ENCODE data around the gene CA11. TPM values are rescaled to one million over a fixed set of nuclear protein-coding genes. Genes with fewer than 3 reads are reported as not detected.
A peak's percentile ranks its signal among the peaks of the same experiment; 100 is the strongest.
"Not testable (repeated sequence)": the region's sequence is repeated elsewhere in the genome, so short reads cannot be mapped to it uniquely, and the experiment has no call there.

Gene CA11
- total RNA-seq, 1 donor from 2014 or later: 12.5 TPM

DNA sequence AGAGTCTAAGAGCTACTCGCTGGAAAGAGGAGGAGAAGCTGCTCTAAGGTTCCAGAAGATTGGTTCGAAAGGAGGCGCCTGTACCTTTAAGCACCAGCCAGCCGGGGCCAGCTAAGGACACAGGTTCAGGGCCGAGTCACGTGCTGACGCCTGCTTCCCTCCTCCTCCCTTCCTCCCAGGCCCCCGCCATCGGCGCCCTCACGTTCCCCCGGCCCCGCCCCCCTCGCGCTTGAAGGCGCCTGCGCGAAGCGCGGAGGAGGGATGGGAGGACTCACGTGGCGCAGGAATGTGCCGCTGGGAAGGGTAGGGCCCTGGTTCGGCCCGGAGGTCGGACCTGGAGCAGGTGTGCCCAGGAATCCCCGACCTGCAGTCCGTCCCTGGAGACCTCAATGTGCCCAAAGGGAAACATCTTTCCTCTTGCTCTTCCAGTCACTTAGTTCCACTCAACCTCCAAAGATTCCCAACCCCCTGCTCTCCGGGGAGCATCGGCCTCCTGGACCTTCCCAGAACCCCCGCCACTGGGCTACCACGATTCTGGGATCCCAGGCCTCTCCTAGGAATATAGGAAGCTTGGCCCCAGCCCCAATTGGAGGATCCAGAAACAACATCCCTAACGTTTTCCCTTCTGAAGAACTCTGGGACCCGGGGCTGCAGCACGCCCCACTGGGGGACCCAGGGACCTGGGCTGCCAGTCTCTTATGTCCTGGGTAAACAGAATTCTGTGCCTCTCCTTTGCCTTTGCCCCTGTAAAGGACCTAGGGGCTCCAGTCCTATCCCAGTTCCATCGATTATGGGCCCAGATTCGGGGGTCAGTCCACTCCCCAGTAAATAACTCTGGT, 11.3 kb downstream of the CA11 start:
- peaks cover 6% of the 10 kb centered on the region for H3K36me3 Mint-ChIP-seq (ENCODE audit: low read depth)
- intact Hi-C loops (cut with micrococcal nuclease): loop anchor here (1.0 to 10.0 kb wide), 9 partner anchors 10 to 1243 kb away; partner anchors contain the start of genes AKT1S1, ALDH16A1, BCL2L12 and C19orf73
- no peaks in the 10 kb centered on the region for H3K27me3 Mint-ChIP-seq
- H3K4me3 Mint-ChIP-seq: peak overlapping the region; percentile 84
- no peaks in the 10 kb centered on the region for H3K9me3 Mint-ChIP-seq
- peak overlapping the region; percentile 86 for H3K27ac Mint-ChIP-seq
- H3K4me1 Mint-ChIP-seq: peaks cover 35% of the 10 kb centered on the region
- DNase-seq: peak; percentile 97

DNA sequence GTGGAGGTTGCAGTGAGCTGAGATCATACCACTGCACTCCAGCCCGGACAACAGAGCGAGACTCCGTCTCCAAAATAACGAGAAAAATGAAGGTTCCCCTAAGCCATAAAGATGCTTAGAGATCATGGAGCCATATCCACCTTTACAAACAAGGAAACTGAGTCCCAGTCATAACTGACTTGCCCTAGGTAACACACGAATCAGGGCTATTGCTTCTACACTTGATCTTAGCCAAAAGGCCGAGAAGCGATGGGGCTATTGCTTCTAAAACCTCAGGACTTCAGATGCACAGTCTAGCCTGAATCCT, 12.0 kb downstream of the CA11 start:
- intact Hi-C loops (cut with micrococcal nuclease): loop anchor here (1.0 to 10.0 kb wide), 4 partner anchors 10 to 1031 kb away; partner anchors contain the start of genes BCL2L12, C19orf73, IRF3 and LIN7B

DNA sequence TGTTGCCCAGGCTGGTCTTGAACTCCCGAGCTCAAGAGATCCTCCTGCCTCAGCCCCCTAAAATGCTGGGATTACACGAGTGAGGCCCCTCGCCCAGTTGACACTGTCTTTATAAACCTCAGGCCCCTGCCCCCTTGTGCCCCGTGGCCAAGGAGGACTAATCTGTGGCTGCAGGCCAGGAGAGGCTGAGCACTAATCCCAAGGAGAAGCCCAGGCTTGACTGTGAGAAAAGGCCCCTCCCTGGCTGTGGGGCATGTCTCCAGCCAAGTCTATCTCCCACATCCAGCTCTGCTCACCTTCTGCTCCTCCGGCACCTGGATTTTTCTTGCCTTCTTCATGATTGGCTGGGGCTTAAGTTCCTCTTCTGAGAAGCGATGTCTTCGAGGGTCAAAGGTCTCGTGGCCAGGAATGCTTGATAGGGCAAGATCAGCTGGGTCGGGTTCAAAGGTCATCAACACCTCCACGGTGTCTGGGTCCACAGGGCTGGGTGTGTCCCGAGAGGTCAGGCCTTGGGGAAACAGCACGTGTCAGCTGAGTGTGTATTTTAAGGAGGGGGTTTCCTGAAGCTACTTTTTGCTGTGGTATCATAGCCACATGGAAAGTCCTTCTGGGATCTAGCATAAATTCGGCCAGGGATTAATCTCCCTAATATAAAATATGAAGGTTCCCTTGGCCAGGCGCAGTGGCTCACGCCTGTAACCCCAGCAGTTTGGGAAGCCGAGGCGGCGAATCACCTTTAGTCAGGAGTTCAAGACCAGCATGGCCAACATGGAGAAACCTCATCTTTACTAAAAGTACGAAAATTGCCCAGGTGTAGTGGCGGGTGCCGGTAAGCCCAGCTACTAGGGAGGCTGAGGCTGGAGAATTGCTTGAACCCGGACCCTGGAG, 12.6 kb downstream of the CA11 start:
- Mint-ChIP-seq H3K36me3 (ENCODE audit: low read depth) (peaks cover 9% of the 10 kb centered on the region), H3K27ac (peak overlapping the region; percentile 86), H3K4me3 (peak overlapping the region; percentile 84), H3K9me3 (no peaks in the 10 kb centered on the region), H3K27me3 (no peaks in the 10 kb centered on the region), H3K4me1 (peaks cover 26% of the 10 kb centered on the region)
- intact Hi-C loops (cut with micrococcal nuclease): loop anchor here (1.0 to 10.0 kb wide), 4 partner anchors 9 to 1031 kb away; partner anchors contain the start of genes BCL2L12, C19orf73, IRF3 and LIN7B
- peak; percentile 61 for DNase-seq

More for the DNA sequence above, 12.0 kb downstream of the CA11 start:
- Mint-ChIP-seq H3K36me3 (ENCODE audit: low read depth) (peaks cover 9% of the 10 kb centered on the region), H3K4me1 (peaks cover 32% of the 10 kb centered on the region), H3K4me3 (peak overlapping the region; percentile 84), H3K27me3 (no peaks in the 10 kb centered on the region), H3K27ac (peak overlapping the region; percentile 86), H3K9me3 (no peaks in the 10 kb centered on the region)
- DNase-seq: no peak

DNA sequence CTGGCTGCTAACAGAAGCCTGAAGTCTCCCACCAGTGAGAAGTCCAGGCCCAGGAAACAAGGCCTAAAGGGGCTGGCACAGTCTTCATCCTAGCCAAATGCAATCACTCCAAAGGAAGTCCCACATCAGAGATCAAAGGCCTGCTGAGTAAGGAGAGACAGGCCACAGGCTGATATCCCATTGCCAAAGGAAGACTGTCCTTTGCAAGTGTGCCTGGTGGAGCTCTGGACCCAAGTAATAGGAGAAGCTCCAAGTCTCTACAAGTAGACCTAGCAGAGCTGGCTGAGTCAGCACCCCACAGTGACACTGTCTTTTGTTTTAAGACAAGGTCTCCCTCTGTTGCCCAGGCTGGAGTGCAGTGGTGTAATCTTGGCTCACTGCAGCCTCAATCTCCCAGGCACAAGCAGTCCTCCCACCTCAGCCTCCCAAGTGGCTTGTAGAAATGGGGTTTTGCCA, 13.3 kb downstream of the CA11 start:
- Mint-ChIP-seq H3K27me3 (no peaks in the 10 kb centered on the region), H3K4me1 (peaks cover 20% of the 10 kb centered on the region), H3K27ac (peak overlapping the region; percentile 37), H3K36me3 (ENCODE audit: low read depth) (peaks cover 10% of the 10 kb centered on the region), H3K4me3 (no peak overlapping the region), H3K9me3 (no peaks in the 10 kb centered on the region)
- intact Hi-C loops (cut with micrococcal nuclease): loop anchor here (10.0 kb wide), 2 partner anchors 482 to 1032 kb away; partner anchors contain the start of genes BCL2L12, C19orf73, IRF3 and LIN7B
- peak; percentile 61 for DNase-seq

DNA sequence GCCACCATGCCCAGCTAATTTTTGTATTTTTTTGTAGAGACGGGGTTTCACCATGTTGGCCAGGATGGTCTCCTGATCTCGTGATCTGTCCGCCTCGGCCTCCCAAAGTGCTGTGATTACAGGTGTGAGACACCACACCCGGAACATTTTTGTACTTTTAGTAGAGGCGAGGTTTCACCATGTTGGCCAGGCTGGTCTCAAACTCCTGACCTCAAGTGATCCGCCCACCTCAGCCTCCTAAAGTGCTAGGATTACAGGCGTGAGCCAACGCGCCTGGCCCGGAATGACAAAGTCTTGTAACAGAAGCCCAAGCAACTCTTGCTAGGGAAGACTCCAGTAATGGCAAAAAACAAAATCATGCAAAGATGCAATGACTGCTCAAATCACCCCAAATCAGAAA, 13.7 kb downstream of the CA11 start:
- H3K9me3 Mint-ChIP-seq; H3K27me3 Mint-ChIP-seq; H3K27ac Mint-ChIP-seq; DNase-seq; H3K36me3 Mint-ChIP-seq (ENCODE audit: low read depth); H3K4me3 Mint-ChIP-seq: not testable (repeated sequence)
- peaks cover 18% of the 10 kb centered on the region for H3K4me1 Mint-ChIP-seq
- intact Hi-C loops (cut with micrococcal nuclease): loop anchor here (10.0 kb wide), 2 partner anchors 483 to 1033 kb away; partner anchors contain the start of genes BCL2L12, C19orf73, IRF3 and LIN7B

DNA sequence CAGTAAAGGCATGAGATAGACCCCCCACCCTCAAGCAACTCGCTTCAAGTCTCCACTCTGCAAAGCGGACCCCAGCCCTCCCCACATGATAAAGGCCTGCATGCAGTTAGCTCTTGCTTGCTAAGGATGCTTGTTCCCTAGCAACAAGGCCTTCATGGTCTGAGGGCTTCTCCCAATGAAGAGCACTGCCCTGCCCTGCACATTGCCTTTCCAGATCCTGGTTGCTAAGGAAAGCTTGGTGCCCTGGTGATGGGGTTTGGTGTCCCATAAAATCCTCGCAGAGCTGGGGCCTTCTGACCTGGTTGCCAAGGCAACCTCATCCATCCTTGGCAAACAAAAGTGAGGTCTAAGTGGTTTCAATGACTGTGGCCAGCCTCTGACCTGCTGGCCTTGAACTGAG, 14.8 kb downstream of the CA11 start:
- H3K4me1 Mint-ChIP-seq: peaks cover 22% of the 10 kb centered on the region

DNA sequence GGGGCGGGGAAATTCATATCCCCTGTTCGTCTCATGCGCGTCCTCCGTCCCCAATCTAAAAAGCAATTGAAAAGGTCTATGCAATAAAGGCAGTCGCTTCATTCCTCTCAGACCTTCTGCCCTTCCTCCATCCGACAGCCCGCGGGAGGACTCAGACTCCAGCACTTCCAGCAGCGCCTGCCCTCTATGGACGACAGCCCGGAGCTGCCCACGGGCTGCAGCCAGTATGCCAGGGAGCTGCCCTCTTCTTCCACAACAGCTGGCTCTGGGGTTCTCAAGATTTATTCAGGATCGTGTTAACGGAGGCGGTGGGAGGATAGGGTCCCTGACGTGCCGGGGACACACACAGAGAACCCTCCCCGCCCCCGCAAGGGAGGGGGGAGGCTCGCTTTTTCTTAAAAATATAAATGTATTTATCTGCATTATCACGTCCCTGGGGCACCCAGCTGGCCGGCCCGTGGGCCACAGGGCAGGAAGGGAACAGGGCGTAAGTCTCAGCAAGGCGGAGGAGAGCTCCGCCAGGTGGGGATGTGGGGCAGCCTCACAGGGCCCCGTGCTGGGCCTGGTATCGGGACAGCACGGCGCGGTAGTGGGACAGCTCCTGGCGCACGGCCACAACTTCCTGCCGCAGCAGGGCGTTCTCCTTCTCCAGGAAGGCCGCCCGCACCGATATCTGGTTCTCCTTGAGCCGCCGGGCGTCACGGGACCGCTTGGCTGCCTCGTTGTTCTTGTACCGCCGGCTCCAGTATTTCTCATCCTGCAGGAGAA, 15.5 kb downstream of the CA11 start:
- no peaks in the 10 kb centered on the region for H3K9me3 Mint-ChIP-seq
- no peak for DNase-seq
- H3K27ac Mint-ChIP-seq: no peak overlapping the region
- H3K4me1 Mint-ChIP-seq: peaks cover 18% of the 10 kb centered on the region
- no peaks in the 10 kb centered on the region for H3K27me3 Mint-ChIP-seq
- intact Hi-C loops (cut with micrococcal nuclease): loop anchor here (10.0 kb wide), 2 partner anchors 484 to 1034 kb away; partner anchors contain the start of genes BCL2L12, C19orf73, IRF3 and LIN7B
- H3K36me3 Mint-ChIP-seq (ENCODE audit: low read depth): peaks cover 12% of the 10 kb centered on the region
- H3K4me3 Mint-ChIP-seq: no peak overlapping the region

More for the DNA sequence above, 14.8 kb downstream of the CA11 start:
- Mint-ChIP-seq H3K36me3 (ENCODE audit: low read depth) (peaks cover 12% of the 10 kb centered on the region), H3K27me3 (no peaks in the 10 kb centered on the region), H3K9me3 (no peaks in the 10 kb centered on the region), H3K27ac (peak overlapping the region; percentile 20), H3K4me3 (no peak overlapping the region)
- DNase-seq: no peak
- intact Hi-C loops (cut with micrococcal nuclease): loop anchor here (10.0 kb wide), 2 partner anchors 484 to 1034 kb away; partner anchors contain the start of genes BCL2L12, C19orf73, IRF3 and LIN7B

DNA sequence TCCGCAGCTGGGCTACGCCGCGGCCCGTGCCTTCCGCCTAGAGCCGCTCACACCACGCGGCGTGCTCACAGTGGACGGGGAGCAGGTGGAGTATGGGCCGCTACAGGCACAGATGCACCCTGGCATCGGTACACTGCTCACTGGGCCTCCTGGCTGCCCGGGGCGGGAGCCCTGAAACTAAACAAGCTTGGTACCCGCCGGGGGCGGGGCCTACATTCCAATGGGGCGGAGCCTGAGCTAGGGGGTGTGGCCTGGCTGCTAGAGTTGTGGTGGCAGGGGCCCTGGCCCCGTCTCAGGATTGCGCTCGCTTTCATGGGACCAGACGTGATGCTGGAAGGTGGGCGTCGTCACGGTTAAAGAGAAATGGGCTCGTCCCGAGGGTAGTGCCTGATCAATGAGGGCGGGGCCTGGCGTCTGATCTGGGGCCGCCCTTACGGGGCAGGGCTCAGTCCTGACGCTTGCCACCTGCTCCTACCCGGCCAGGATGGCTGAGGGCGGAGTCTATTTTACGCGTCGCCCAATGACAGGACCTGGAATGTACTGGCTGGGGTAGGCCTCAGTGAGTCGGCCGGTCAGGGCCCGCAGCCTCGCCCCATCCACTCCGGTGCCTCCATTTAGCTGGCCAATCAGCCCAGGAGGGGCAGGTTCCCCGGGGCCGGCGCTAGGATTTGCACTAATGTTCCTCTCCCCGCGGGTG, 16.2 kb downstream of the CA11 start:
- intact Hi-C loops (cut with micrococcal nuclease): loop anchor here (10.0 kb wide), 2 partner anchors 485 to 1035 kb away; partner anchors contain the start of genes BCL2L12, C19orf73, IRF3 and LIN7B
- Mint-ChIP-seq H3K4me3 (no peak overlapping the region), H3K27me3 (no peaks in the 10 kb centered on the region), H3K9me3 (no peaks in the 10 kb centered on the region), H3K4me1 (peaks cover 17% of the 10 kb centered on the region), H3K27ac (no peak overlapping the region), H3K36me3 (ENCODE audit: low read depth) (peaks cover 14% of the 10 kb centered on the region)
- peak; percentile 77 for DNase-seq

DNA sequence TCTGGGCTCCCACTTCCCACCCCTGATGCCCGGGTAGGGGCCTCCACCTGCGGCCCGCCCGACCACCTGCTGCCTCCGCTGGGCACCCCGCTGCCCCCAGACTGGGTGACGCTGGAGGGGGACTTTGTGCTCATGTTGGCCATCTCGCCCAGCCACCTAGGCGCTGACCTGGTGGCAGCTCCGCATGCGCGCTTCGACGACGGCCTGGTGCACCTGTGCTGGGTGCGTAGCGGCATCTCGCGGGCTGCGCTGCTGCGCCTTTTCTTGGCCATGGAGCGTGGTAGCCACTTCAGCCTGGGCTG, 16.7 kb downstream of the CA11 start:
- Mint-ChIP-seq H3K4me1 (peaks cover 17% of the 10 kb centered on the region), H3K27me3 (no peaks in the 10 kb centered on the region), H3K4me3 (no peak overlapping the region)

DNA sequence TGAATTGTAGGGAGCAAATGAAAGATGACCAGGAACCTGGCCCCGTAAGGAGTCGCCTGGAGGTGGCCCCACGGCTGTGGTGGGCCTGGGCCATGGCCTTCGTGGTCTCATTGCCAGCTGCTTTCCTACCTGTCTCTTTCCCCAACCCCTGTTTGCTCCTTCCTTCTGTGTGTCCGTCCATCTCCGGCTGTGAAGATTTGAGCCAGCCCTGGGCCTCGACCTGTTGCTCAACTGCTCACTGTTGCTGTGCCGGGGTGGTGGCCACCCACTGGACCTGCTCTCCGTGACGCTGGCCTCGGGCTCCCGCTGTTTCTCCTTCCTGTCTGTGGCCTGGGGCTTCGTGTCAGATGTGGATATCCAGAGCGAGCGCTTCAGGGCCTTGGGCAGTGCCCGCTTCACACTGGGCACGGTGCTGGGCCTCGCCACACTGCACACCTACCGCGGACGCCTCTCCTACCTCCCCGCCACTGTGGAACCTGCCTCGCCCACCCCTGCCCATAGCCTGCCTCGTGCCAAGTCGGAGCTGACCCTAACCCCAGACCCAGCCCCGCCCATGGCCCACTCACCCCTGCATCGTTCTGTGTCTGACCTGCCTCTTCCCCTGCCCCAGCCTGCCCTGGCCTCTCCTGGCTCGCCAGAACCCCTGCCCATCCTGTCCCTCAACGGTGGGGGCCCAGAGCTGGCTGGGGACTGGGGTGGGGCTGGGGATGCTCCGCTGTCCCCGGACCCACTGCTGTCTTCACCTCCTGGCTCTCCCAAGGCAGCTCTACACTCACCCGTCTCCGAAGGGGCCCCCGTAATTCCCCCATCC, 17.3 kb downstream of the CA11 start:
- Mint-ChIP-seq H3K4me1 (peaks cover 19% of the 10 kb centered on the region), H3K9me3 (no peaks in the 10 kb centered on the region), H3K27me3 (no peaks in the 10 kb centered on the region), H3K27ac (peak overlapping the region; percentile 41), H3K36me3 (ENCODE audit: low read depth) (peaks cover 17% of the 10 kb centered on the region), H3K4me3 (no peak overlapping the region)
- no peak for DNase-seq
- intact Hi-C loops (cut with micrococcal nuclease): no loop called here

More for the DNA sequence above, 16.7 kb downstream of the CA11 start:
- intact Hi-C loops (cut with micrococcal nuclease): no loop called here
- no peak for DNase-seq
- Mint-ChIP-seq H3K36me3 (ENCODE audit: low read depth) (peaks cover 14% of the 10 kb centered on the region), H3K9me3 (no peaks in the 10 kb centered on the region), H3K27ac (no peak overlapping the region)

DNA sequence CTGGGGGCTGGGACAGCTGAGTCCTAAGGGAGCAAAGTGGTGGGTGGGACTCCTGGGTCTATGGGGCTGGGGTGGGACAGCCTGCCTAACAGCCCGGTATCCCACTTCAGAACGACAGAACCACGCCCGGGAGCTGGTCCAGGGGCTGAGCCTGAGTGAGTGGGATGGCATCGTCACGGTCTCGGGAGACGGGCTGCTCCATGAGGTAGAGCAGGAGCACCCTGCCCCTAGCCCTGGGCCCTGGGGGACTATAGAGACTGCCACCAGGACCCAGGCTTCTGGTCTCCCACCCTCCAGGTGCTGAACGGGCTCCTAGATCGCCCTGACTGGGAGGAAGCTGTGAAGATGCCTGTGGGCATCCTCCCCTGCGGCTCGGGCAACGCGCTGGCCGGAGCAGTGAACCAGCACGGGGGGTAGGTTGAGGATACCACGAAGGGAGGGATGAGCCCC, 18.1 kb downstream of the CA11 start:
- intact Hi-C loops (cut with micrococcal nuclease): no loop called here
- no peak for DNase-seq
- H3K36me3 Mint-ChIP-seq (ENCODE audit: low read depth): peaks cover 22% of the 10 kb centered on the region
- H3K4me1 Mint-ChIP-seq: peaks cover 23% of the 10 kb centered on the region
- H3K9me3 Mint-ChIP-seq: no peaks in the 10 kb centered on the region
- no peak overlapping the region for H3K27ac Mint-ChIP-seq
- H3K4me3 Mint-ChIP-seq: no peak overlapping the region
- no peaks in the 10 kb centered on the region for H3K27me3 Mint-ChIP-seq

Measured in activated CD4-positive, alpha-beta T cell treated with anti-CD3 and anti-CD28 coated beads, Interleukin-2, amount 10 ng/mL, durations not matched to agents 24 days and 14 days (primary cell).